HG03565 (cell line): ENCODE measurements around the gene CD1E.
"Not testable (repeated sequence)": the region's sequence is repeated elsewhere in the genome, so short reads cannot be mapped to it uniquely, and the experiment has no call there.

ENCODE experiments used
- ATAC-seq: cut with Tn5 transposase; IDR thresholded peaks from one replicate; pipeline ENCODE4 v1.9.1; 2021; ENCODE audit warnings: mild to moderate bottlenecking, moderate library complexity; ENCODE audit not compliant: unreplicated experiment

CD1E gene

DNA sequence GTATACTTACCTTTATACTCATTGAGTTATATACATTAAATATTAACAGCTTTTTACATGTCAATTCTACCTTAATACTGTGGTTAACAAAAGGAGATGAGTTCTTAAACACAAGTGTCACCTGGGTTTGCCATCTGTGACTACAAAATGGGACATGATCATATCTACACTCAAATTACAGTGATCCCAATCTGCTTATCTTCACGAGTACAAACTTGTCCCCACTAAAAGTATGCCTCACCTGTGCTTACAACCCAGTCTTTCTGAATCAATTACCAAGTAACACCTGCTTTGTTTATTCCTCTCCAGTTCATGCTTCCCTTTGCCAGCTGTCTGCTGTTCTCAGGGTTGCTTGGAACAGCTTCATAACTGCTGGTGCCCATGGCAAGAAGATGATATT lies 8.8 kb downstream of the CD1E start:
- ATAC-seq = no peak

DNA sequence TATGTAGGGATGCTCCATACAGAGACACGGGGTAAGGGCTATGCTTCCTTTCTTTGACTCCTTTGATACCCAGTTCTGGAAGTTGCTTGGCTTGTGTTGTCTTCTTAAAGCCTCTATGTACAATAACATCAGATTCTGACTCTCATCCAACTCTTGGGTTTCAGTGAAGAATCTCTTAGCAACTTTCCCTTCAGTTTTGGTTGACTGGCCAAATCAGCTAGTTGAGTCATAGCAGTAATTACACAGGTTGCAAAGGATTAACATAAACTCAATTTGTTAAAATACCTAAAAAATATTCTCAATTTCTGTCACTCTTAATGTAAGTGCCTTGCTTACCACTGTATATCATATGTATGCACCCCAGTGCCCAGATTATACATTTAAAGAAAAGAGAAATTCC lies 9.2 kb downstream of the CD1E start:
- ATAC-seq = peak; percentile 48

DNA sequence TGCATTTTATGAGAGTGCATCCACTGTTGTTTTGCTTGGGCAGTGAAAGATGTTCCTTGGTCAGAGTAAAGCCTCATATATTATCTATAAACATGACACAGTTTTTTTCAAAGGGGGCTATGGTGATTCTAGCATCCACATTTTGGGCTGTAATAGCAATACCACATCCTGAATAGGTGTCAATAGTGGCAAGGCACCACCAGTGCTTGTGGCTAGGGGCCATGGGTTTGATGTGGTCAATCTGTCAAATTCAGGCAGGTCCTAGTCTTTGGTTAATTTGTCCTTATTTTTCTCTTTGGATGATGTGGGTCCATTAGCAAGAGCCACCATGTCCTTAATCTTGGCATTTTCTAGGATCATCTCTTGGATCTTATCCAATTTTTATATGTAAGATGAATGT lies 13.1 kb downstream of the CD1E start:
- ATAC-seq = no peak

DNA sequence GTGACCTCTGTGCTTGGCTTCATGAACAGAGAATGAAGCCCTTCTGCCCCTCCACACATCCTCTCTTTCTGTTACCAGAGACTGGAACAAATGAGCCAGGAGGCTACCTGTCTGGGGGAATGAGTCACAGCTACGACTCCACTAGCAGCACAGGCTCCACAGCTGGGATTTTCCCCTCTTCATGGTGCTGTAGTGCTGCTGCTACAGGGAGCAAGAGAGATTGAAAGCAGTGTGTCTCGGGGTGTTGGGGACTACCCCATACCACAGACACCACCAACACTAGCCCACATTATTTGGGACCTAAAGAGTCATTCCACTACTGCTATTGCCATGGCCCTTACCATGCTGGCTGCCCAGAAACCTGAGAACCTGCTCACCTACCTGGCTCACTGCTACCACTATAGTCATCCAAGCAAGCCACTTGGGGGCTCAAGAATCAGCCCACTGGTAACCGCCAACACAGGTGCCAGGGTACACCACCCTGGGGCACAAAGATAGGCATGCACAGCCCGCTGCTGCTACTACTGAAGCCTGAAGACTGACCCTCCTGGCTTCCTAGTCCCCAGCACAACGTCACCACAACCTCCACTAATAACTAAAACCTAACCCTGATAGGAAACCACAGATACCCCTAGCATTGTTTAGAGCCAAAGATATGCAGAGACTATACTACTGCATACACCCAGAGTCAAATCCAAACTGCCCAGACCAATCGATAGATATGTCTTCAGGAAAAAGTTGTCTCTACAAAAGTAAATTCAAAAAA lies 17.7 kb downstream of the CD1E start:
- peak; percentile 96 for ATAC-seq

DNA sequence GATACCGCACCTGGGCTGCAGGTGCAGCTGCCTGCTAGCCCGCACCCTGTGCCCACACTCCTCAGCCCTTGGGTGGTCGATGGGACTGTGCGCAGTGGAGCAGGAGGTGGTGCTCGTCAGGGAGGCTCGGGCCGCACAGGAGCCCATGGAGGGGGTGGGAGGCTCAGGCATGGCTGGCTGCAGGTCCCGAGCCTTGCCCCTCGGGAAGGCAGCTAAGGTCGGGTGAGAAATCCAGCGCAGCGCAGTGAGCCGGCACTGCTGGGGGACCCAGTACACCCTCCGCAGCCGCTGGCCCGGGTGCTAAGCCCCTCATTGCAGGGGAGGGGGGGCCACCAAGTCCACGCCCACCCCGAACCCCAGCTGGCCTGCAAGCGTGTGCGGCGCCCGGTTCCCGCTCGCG lies 20.4 kb downstream of the CD1E start:
- not testable (repeated sequence) for ATAC-seq

DNA sequence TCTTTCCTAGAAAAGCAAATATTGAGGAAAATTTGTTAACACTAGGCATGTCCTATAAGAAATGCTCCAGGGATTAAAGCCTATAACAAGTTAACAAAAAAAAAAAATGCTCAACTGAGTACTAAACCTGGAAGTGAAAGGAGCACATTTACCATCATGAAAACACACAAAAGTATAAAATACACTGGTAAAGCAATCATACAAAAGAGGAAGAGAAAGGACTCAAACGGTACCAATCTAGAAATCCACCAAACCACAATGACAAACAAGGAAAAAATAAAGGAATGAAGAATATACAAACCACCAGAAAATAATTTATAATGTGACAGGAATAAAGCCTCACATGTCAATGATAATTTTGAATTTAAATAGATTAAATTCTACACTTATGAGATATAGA lies 21.2 kb downstream of the CD1E start:
- no peak for ATAC-seq

DNA sequence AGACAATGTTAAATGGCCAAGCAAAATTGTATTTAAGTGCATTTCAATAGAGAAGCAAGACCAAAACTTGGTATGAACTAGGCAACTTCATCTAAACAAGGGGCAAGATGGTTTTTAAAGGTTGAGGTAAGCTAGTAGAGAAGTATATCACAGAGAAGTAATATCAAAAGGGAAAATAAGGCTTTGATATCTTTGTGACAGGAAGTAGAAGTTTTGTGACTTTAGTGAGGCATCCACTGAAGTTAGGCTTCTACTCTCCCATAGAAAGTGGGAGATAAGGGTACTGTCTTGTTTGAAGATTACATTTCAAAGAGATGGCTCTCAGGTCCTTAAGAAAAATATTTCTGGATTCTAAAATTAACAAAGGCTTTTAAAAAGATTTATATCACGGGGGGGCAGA lies 36.6 kb downstream of the CD1E start:
- no peak for ATAC-seq

DNA sequence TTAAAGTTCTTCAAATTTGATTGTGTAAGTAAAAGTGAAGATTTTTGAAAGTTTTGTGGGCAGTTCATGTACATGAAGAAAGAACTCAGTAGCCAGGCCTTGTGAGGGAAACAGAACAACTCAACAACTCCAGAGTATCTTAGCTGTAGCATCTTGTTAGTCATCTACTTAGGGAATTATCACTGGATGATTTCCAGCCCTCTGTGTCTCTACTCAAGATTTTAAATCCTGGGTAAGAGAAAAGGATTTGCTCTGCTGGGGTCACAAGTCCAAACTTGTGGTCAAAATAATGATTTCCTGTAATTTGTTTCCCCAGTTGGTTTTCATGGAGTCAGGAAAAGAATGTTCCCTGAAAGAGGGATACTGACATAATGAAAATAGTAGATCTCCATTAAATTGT lies 37.4 kb downstream of the CD1E start:
- no peak for ATAC-seq

DNA sequence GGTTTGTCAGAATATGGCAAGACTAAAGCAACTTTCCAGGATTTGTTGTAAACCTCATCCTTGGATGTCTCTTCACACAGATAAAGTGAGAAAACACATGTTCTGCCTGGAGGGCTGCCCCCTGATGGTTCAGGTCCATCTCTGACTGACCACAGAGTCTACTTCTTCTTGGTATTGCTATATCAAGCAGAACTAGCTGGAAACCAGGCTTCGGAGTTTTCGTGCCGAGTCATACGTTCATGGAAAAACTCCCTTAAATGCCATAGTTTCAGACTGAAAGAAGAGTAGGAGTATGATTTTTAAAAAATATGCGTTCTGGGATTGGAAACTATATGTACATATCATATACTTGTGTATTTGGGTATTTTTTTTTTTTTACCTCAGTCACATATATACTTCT lies 39.8 kb downstream of the CD1E start:
- no peak for ATAC-seq

DNA sequence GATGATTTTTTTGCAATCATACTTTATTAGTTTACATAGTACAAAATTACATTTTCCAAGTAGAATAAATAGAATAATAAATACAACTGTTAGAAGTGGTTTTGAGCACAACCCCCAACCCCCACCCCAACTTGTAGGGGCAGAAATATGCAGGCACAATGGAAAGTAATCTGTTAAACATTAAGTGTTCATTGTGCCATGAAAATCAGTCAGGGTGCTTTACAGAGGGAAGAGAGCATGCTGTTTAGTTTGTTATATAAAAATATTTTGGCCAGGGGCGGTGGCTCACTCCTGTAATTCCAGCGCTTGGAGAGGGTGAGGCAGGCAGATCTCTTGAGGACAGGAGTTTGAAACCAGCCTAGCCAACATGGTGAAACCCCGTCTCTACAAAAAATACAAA lies 43.0 kb downstream of the CD1E start:
- no peak for ATAC-seq

DNA sequence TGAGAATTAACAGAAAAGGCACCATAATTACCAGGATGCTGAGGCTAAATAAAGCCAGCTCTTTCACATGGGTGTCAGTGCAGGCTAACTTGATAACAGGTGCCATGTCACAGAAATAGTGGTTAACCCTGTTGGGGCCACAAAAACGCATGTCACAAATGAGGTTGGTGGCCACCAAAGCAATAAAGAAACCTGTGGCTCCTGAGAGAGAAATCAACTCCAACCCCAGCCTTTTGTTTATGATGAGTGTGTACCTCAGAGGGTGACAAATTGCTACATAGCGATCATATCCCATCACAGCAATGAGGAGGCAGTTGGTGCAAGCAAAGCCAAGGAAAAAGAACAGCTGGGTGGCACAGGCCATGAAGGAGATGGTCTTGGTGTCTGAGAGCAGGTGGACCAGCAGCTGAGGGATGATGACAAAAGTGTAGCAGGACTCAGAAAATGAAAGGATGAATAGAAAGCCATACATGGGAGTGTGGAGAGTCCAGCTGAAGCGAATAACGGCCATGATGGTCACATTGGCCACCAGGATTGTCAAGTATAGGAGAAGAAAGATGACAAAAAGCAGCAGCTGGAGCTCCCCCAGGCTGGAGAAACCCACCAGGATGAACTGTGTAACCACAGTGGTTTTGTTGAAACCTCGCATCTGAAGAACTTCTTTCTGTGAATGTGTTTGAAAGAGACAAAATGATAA lies 45.3 kb downstream of the CD1E start, which contains the start of gene OR10T2:
TSS of gene OR10T2 (minus strand) at position 649 of the 697 bp plus-strand sequence. CDS start at position 649, 0 bp downstream.
- no peak for ATAC-seq

DNA sequence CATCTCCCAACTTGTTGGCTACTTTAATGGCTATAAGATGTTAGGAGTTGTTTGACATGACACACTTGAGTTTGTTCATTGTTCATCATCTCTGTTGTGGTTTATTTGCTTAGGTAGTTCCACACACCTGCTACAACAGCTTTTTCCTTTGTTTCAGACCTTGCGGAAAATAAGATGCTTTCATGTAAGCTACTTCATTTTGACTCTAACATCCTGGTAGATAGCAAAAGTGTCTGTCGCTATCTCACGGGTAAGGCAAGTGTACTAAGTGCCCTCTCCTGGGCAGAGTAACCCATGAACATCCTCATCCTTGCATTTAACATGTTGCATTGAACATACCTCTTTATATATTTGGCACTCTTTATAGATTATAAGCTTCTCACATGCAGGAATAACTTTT lies 47.2 kb downstream of the CD1E start:
- ATAC-seq = no peak

DNA sequence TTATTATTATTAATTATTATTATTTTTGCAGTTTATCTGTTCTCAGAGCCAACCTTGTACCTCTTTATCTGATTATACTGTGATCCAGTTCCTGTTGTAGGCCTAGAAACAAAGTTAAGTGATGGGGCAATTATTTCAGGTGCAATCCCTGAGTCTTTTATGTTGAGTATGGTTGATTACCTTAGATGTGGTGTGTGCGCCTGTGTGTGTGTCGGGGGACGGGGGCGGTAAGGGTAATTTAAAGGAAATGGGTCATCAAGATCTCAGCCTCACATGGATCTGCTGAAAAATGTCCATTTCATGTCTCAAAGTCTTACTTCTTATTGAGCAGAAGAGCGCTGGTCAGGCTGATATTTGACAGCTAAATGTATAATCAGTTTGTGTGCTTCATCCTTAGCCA lies 53.4 kb downstream of the CD1E start:
- no peak for ATAC-seq
